Peyer's patch (tissue), 4 donors: ENCODE measurements around the gene ZNF786.

Source experiments
- CTCF ChIP-seq, 6 experiments: fragments of 450-650 bp in 4 of 6; fragments of 200-600 bp in 2 of 6; sonication (generic) in 1 of 6; IDR thresholded peaks; one replicate each; pipeline ENCODE4 v1.5.1; 2017 to 2019; ENCODE audit warnings: antibody characterized with exemption in 6 of 6, mild to moderate bottlenecking in 3 of 6, moderate library complexity in 1 of 6
- POLR2A ChIP-seq, 2 donors: fragments of 450-650 bp; IDR thresholded peaks; one replicate each; pipeline ENCODE4 v1.5.1; 2017; ENCODE audit warnings: antibody characterized with exemption in 2 of 2, mild to moderate bottlenecking in 2 of 2, moderate library complexity in 2 of 2

- TF ChIP-seq CTCF (IDR thresholded peaks at IDR 0.05), result no peak
- no peak for TF ChIP-seq POLR2A (IDR thresholded peaks at IDR 0.05)
These were observed 39.6 kb downstream of the ZNF786 start for GRCh38 chr7:149050941-149051340.
